Measurements from ENCODE around the gene GNAI3. TPM values are rescaled to one million over a fixed set of nuclear protein-coding genes. Genes with fewer than 3 reads are reported as not detected.

GNAI3 gene
- total RNA-seq, 1 experiment from 2014 or later, result 9.9 TPM

DNA sequence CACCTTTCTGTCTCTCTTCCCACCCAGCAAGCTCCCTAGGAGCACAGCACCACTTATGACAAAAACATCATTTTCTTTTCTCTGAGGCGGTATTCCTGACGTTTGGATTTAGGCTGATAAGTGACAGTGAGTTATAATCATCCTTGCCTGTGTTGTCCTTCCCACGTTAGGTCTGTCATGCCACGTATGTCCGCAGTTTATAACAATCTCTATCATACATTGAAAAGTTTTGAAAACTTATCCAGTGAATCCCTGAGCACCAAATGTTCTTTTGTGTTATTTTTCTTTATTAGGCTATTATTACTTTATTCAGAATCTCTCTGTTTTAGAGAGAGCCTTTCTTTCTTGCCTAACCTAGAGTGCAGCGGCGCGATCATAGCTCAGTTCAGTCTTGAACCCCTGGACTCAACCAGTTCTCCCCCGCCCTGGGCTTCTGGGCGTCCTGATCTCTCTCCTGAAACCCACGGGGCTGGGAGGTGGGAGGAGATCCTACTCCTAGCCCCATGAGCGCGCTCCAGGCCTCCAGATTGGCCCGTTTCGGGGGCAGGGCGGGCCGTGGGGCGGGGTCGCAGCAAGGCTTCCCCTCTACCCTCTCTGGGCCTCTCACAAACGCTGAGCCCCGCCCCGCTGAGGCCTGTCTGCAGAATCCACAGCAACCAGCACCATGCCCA, 119.2 kb downstream of the GNAI3 start, which contains the start of gene GSTM2:
TSS of gene GSTM2 (plus strand) at position 606 of the 671 bp plus-strand sequence. CDS start at position 665, 59 bp downstream.
- TF ChIP-seq, protein P1, sequence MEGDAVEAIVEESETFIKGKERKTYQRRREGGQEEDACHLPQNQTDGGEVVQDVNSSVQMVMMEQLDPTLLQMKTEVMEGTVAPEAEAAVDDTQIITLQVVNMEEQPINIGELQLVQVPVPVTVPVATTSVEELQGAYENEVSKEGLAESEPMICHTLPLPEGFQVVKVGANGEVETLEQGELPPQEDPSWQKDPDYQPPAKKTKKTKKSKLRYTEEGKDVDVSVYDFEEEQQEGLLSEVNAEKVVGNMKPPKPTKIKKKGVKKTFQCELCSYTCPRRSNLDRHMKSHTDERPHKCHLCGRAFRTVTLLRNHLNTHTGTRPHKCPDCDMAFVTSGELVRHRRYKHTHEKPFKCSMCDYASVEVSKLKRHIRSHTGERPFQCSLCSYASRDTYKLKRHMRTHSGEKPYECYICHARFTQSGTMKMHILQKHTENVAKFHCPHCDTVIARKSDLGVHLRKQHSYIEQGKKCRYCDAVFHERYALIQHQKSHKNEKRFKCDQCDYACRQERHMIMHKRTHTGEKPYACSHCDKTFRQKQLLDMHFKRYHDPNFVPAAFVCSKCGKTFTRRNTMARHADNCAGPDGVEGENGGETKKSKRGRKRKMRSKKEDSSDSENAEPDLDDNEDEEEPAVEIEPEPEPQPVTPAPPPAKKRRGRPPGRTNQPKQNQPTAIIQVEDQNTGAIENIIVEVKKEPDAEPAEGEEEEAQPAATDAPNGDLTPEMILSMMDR (conservative IDR thresholded peaks at IDR 0.05), result no peak
- no CpG with 5 or more reads among the region's 22 CpGs for WGBS (ENCODE audit: extremely low coverage, insufficient read length, low lambda C conversion rate)
- H2AK5ac ChIP-seq (ENCODE audit: insufficient read length, low read length), result no peak within 1 kb of the TSS
- H2AFZ ChIP-seq (ENCODE audit: low read length), result peak within 1 kb of the TSS; percentile 59
- no peak within 1 kb of the TSS for H2BK20ac ChIP-seq (ENCODE audit: low read depth, low read length, poor library complexity, severe bottlenecking)
- no peak within 1 kb of the TSS for H2BK5ac ChIP-seq (ENCODE audit: insufficient read length, low read length)
- no peak within 1 kb of the TSS for H3K27ac ChIP-seq (ENCODE audit: insufficient read length, low read depth, low read length)
- no peak within 1 kb of the TSS for H3K23ac ChIP-seq (ENCODE audit: insufficient read length, low read depth, low read length)
- no peaks in the 10 kb centered on the region for H4K20me1 ChIP-seq (ENCODE audit: control insufficient read depth, insufficient read depth, insufficient read length)
- H2BK12ac ChIP-seq (ENCODE audit: insufficient read length, low read depth, low read length), result no peak within 1 kb of the TSS
- H3K14ac ChIP-seq (ENCODE audit: insufficient read depth, low read length), result no peak within 1 kb of the TSS
- no peak within 1 kb of the TSS for H3K56ac ChIP-seq (ENCODE audit: insufficient read length, low read depth, low read length)
- H3K27me3 ChIP-seq (ENCODE audit: insufficient read depth, low read length), result no peaks in the 10 kb centered on the region
- H3K9me3 ChIP-seq (ENCODE audit: control insufficient read depth, low read depth, low read length), result no peaks in the 10 kb centered on the region
- H4K8ac ChIP-seq (replicated peaks; ENCODE audit: insufficient read length, low read depth, low read length), result no peak within 1 kb of the TSS
- H2BK15ac ChIP-seq (ENCODE audit: low read depth, low read length), result no peak within 1 kb of the TSS
- no peak within 1 kb of the TSS for H2BK120ac ChIP-seq (ENCODE audit: low read depth, low read length, poor library complexity, severe bottlenecking)
- H3K4ac ChIP-seq (ENCODE audit: low read depth, low read length), result no peak within 1 kb of the TSS
- H3K27me3 Mint-ChIP-seq (ENCODE audit: low read depth), result peaks cover 8% of the 10 kb centered on the region
- H3K79me2 ChIP-seq (ENCODE audit: insufficient read depth, low read length), result no peaks in the 10 kb centered on the region
- no peak within 1 kb of the TSS for H3K9ac ChIP-seq (ENCODE audit: extremely low read depth, insufficient read length, low read length)
- H3K9me3 Mint-ChIP-seq, result peaks cover 0 to 2% of the 10 kb centered on the region in 2 experiments; a peak in 1 of 5 replicates
- H4K5ac ChIP-seq (ENCODE audit: insufficient read length, low read depth, low read length), result no peak within 1 kb of the TSS
- no peak within 1 kb of the TSS for H3K27ac Mint-ChIP-seq
- H3K18ac ChIP-seq (ENCODE audit: insufficient read length, low read depth, low read length), result no peak within 1 kb of the TSS
- no peak within 1 kb of the TSS for H4K91ac ChIP-seq (ENCODE audit: insufficient read length, low read depth, low read length)
- H3K4me1 ChIP-seq (ENCODE audit: insufficient read depth, low read length), result no peaks in the 10 kb centered on the region
- DNase-seq, result peak; percentile 95
- H3K4me2 ChIP-seq (ENCODE audit: insufficient read depth, insufficient read length, low read length), result peak within 1 kb of the TSS; percentile 52
- peaks cover 8 to 13% of the 10 kb centered on the region in 2 experiments; a peak in 3 of 4 replicates for H3K4me1 Mint-ChIP-seq
- peaks cover 0 to 11% (median 0%) of the 10 kb centered on the region in 3 experiments; a peak in 2 of 7 replicates for H3K36me3 Mint-ChIP-seq (ENCODE audit: insufficient read depth in 1 of 3, low read depth in 3 of 3)
- H3K23me2 ChIP-seq (ENCODE audit: insufficient read length, low read depth, low read length, poor library complexity, severe bottlenecking), result peaks cover 3% of the 10 kb centered on the region
- no peaks in the 10 kb centered on the region for H3K79me1 ChIP-seq (ENCODE audit: insufficient read depth, low read depth, low read length, poor library complexity, severe bottlenecking)
- peak within 1 kb of the TSS; percentile 71 to 77 for H3K4me3 Mint-ChIP-seq
- H3T11ph ChIP-seq (ENCODE audit: low read length), result no peak within 1 kb of the TSS

Other genes starting within 250 kb of the GNAI3 start
- gene MYBPHL, start 241.6 kb upstream of the GNAI3 start, total RNA-seq (2021), result 0.59 and 1.1 TPM in 2 replicates
- gene SORT1, start 150.7 kb upstream of the GNAI3 start, total RNA-seq (2021), result 41.5 and 47.9 TPM in 2 replicates
- 133 and 136 TPM in 2 replicates for gene PSMA5, start 122.2 kb upstream of the GNAI3 start, total RNA-seq (2021)
- 2.5 and 2.6 TPM in 2 replicates for gene SYPL2, start 82.1 kb upstream of the GNAI3 start, total RNA-seq (2021)
- gene ATXN7L2, start 64.7 kb upstream of the GNAI3 start, total RNA-seq (2021), result 17.3 TPM in 2 replicates
- gene CYB561D1, start 54.5 kb upstream of the GNAI3 start, total RNA-seq (2021), result 6.5 and 6.7 TPM in 2 replicates
- gene AMIGO1, start 38.9 kb upstream of the GNAI3 start, total RNA-seq (2021), result 3.6 and 4.1 TPM in 2 replicates
- gene GPR61, start 8.7 kb upstream of the GNAI3 start, total RNA-seq (2021), result 0.24 and 0.48 TPM in 2 replicates
- gene GNAT2, start 71.0 kb downstream of the GNAI3 start, total RNA-seq (2021), result 0.20 TPM in 1 of 2 replicates, not detected in the other
- gene AMPD2, start 71.2 kb downstream of the GNAI3 start, total RNA-seq (2021), result 63.0 and 65.1 TPM in 2 replicates
- gene GSTM4, start 107.5 kb downstream of the GNAI3 start, total RNA-seq (2021), result 22.0 and 24.6 TPM in 2 replicates
- gene GSTM2, start 119.4 kb downstream of the GNAI3 start, total RNA-seq (2021), result 14.9 and 15.3 TPM in 2 replicates
- 19.5 and 20.7 TPM in 2 replicates for gene GSTM1, start 139.2 kb downstream of the GNAI3 start, total RNA-seq (2021)
- gene GSTM5, start 163.6 kb downstream of the GNAI3 start, total RNA-seq (2021), result not detected in 2 replicates
- gene GSTM3, start 192.4 kb downstream of the GNAI3 start, total RNA-seq (2021), result 2.7 and 3.5 TPM in 2 replicates
- not detected in 2 replicates for gene EPS8L3, start 215.3 kb downstream of the GNAI3 start, total RNA-seq (2021)

All from H9 (cell line).